Peyer's patch (tissue), 4 donors: ENCODE results near the gene TSPAN6.

ENCODE experiments used
- CTCF ChIP-seq, 6 experiments: fragments of 450-650 bp in 4 of 6; fragments of 200-600 bp in 2 of 6; sonication (generic) in 1 of 6; IDR thresholded peaks; one replicate each; pipeline ENCODE4 v1.5.1; 2017 to 2019; ENCODE audit warnings: antibody characterized with exemption in 6 of 6, mild to moderate bottlenecking in 3 of 6, moderate library complexity in 1 of 6
- POLR2A ChIP-seq, 2 donors: fragments of 450-650 bp; IDR thresholded peaks; one replicate each; pipeline ENCODE4 v1.5.1; 2017; ENCODE audit warnings: antibody characterized with exemption in 2 of 2, mild to moderate bottlenecking in 2 of 2, moderate library complexity in 2 of 2

- TF ChIP-seq CTCF (IDR thresholded peaks at IDR 0.05), result no peak
- TF ChIP-seq POLR2A (IDR thresholded peaks at IDR 0.05), result no peak
These were observed 49.9 kb downstream of the TSPAN6 start for GRCh38 chrX:100586747-100587146.
